Erythroblast (primary cell): ENCODE data around the gene ATG7.

ENCODE experiments used
- GATA1 ChIP-seq: IDR thresholded peaks from 2 replicates; pipeline ENCODE4 v1.6.1; 2011; ENCODE audit warnings: low read depth, mild to moderate bottlenecking, control low read depth, low read length, moderate library complexity
- POLR2A ChIP-seq: IDR thresholded peaks from 2 replicates; pipeline ENCODE4 v1.6.1; 2011; ENCODE audit warnings: mild to moderate bottlenecking, low read length

DNA sequence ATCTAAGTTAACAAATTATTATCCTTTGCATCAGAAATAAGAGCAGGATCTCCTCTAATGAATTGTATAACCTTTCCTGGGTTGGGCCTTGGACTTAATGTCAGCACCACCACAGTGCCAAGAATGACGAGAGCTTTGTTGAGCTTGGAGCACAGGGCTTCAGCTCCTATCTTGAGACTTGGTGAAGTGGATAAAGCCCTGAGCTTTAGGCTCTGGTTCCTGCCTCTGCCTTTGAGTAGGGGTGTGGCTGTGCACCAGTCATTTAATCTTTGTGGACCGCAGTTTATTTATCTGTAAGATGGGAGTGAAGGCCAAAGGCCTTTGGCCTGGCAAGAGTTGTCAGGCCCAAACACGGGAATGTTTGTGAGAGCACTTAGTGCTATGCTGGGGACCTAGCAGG, 209.4 kb downstream of the ATG7 start:
- TF ChIP-seq POLR2A (no peak), GATA1 (no peak)
